Left lung (tissue), 10 donors: ENCODE data around the gene CAPN5. TPM values are rescaled to one million over a fixed set of nuclear protein-coding genes. Genes with fewer than 3 reads are reported as not detected.

Source experiments
- ATAC-seq: fragments of 200-7000 bp; cut with Tn5 transposase; one replicate; pipeline ENCODE4 v1.9.1; 2020; ENCODE audit warnings: moderate library complexity
- DNase-seq, 4 donors: peaks; one replicate each; pipeline ENCODE4 v3.0.0-alpha.2; 2013 to 2020
- H3K27ac ChIP-seq, 2 donors: fragments of 200-600 bp; sonication (generic) in 1 of 2; one replicate each; pipeline versions ENCODE4 v1.5.0 to v1.8.0; 2020 to 2021
- H3K27me3 ChIP-seq, 2 donors: fragments of 200-600 bp; sonication (generic) in 1 of 2; one replicate each; pipeline versions ENCODE4 v1.5.0 to v1.8.0; 2020 to 2021
- H3K36me3 ChIP-seq, 2 donors: fragments of 200-600 bp; sonication (generic) in 1 of 2; one replicate each; pipeline versions ENCODE4 v1.5.0 to v1.8.0; 2020 to 2021
- H3K4me1 ChIP-seq, 2 donors: fragments of 200-600 bp; one replicate each; pipeline ENCODE4 v1.8.0; 2021
- H3K4me3 ChIP-seq, 2 donors: fragments of 200-600 bp; sonication (generic) in 1 of 2; one replicate each; pipeline versions ENCODE4 v1.5.0 to v1.8.0; 2020 to 2021; ENCODE audit warnings: mild to moderate bottlenecking in 1 of 2
- H3K9me3 ChIP-seq, 2 donors: fragments of 200-600 bp; sonication (generic) in 1 of 2; one replicate each; pipeline versions ENCODE4 v1.5.0 to v1.8.0; 2020 to 2021
- CTCF ChIP-seq, 2 donors: fragments of 200-600 bp; sonication (generic) in 1 of 2; IDR thresholded peaks; one replicate each; pipeline versions ENCODE4 v1.5.0 to v1.8.0; 2021; ENCODE audit warnings: antibody characterized with exemption in 2 of 2
- intact Hi-C, 2 donors: fragments of 100-400 bp; cut with DNase I; formaldehyde crosslinking; loops; one replicate each; pipeline versions ENCODE4 v1.11.2 to v1.14.2; 2022
- polyA plus RNA-seq, 6 donors: library from polyadenylated mRNA; unstranded; fragments of 120-200 nt; gene quantifications; one replicate each; pipeline ENCODE4 v1.2.1, GENCODE V29; 2013; ENCODE audit not compliant: insufficient read length in 6 of 6
- total RNA-seq, 2 donors: library from RNA; stranded (reverse); fragmentation: NEBNext Ultra II Directional; extraction: Animal tissue kit (Norgen Biotek cat#: 25700); gene quantifications; one replicate each; pipeline ENCODE4 v1.2.1, GENCODE V29; 2021
- donor health status: DM: no; HTN: yes; CAD: no.
- donor health status: DM: no; HTN: no; CAD: no.

CAPN5 gene
- total and polyA plus RNA-seq, 8 donors: 11.7 to 32.9 (median 24.8) TPM

DNA sequence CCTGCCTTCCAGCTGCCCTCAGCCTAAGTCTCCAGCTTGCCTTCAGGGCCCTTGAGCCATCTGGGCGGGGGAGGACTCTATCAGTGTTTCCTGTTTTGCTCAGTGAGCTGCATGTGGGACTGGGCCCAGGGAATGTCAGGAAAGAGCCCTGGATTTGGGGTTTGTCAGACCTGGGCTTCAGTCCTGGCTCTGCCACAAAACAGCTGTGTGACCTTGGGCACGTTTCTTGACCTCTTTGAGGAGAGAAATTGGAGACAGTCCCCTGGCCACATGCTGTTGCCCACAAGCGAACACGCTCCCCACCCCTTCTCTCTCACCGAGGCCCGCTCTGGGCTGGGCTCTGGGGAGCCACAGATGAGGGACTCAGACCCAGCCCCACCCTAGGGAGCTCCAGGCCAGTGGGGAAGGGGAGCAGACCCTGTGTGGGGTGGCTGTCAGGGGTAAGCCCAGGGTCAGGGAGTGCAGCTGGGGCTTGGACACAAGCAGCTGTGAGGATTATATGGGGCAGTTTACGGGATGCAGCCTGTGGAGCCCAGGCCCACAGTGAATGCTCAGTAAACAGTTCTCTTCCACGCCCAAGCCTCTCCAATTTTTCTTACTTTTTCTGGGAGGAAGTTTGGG is 73.6 kb downstream of the CAPN5 start:
- Histone ChIP-seq H3K4me1 (peaks cover 0 to 7% of the 10 kb centered on the region in 2 donors), H3K27me3 (peaks cover 7 to 32% of the 10 kb centered on the region in 2 donors), H3K9me3 (no peaks in the 10 kb centered on the region), H3K36me3 (no peaks in the 10 kb centered on the region), H3K4me3 (no peak overlapping the region), H3K27ac (no peak overlapping the region)
- ATAC-seq (peak; percentile 21), DNase-seq (peak in 1 of 4 donors; percentile 66)
- TF ChIP-seq CTCF (IDR thresholded peaks at IDR 0.05): no peak
- intact Hi-C loops: no loop called here

DNA sequence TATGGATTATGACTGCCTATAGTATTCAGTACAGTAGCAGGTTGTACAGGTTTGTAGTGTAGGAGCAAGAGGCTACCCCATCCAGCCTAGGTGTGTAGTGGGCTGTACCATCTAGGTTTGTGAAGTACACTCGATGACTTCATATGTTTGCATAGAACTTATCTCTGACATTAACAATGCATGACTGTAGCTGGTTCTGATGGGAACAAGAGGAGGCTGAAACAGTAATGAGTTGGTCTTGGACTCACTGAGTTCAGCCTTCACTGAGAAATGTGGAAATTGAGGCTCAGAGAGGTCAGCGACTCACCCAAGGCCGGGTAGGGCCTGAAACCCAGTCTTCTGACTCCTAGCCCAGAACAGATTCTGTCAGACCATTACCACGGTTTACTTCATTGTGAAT is 74.3 kb downstream of the CAPN5 start:
- ATAC-seq (peak; percentile 95), DNase-seq (peak in 1 of 4 donors; percentile 77)
- Histone ChIP-seq H3K27ac (no peak overlapping the region), H3K4me3 (no peak overlapping the region), H3K4me1 (peaks cover 0 to 7% of the 10 kb centered on the region in 2 donors), H3K9me3 (no peaks in the 10 kb centered on the region), H3K36me3 (no peaks in the 10 kb centered on the region), H3K27me3 (peaks cover 7 to 32% of the 10 kb centered on the region in 2 donors)
- intact Hi-C loops: no loop called here
- no peak for TF ChIP-seq CTCF (IDR thresholded peaks at IDR 0.05)

DNA sequence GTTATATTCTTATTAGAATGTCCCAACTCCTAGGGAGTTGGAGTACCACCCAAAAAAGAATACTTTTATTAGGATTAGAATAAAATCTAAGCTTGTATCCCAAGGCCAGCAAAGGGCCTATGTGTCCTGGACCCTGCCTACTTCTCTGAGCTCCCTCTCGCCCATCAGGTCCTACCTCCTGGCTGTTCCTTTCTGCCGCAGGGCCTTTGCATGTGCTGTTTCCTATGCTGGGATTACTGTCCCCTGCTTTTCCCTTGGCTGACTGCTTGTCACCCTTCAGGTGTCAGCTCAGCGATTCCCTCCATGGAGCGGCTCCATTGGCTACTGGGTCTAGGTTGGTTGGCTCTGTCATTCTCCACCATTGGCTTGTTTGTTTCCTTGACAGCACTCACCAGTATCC is 74.7 kb downstream of the CAPN5 start:
- intact Hi-C loops: no loop called here
- H3K4me3 ChIP-seq: no peak overlapping the region
- H3K27ac ChIP-seq: no peak overlapping the region
- DNase-seq (no peak), ATAC-seq (no peak)
- no peaks in the 10 kb centered on the region for H3K36me3 ChIP-seq
- H3K4me1 ChIP-seq: peaks cover 0 to 7% of the 10 kb centered on the region in 2 donors
- no peak for TF ChIP-seq CTCF (IDR thresholded peaks at IDR 0.05)
- H3K9me3 ChIP-seq: no peaks in the 10 kb centered on the region
- H3K27me3 ChIP-seq: peaks cover 7 to 28% of the 10 kb centered on the region in 2 donors

- H3K4me3 ChIP-seq: no peak overlapping the region
- peaks cover 7 to 27% of the 10 kb centered on the region in 2 donors for H3K27me3 ChIP-seq
- no peaks in the 10 kb centered on the region for H3K9me3 ChIP-seq
- H3K36me3 ChIP-seq: no peaks in the 10 kb centered on the region
- no peak for TF ChIP-seq CTCF (IDR thresholded peaks at IDR 0.05)
- DNase-seq (peak in 1 of 4 donors; percentile 51), ATAC-seq (no peak)
- intact Hi-C loops: no loop called here
- H3K4me1 ChIP-seq: peaks cover 0 to 7% of the 10 kb centered on the region in 2 donors
- no peak overlapping the region for H3K27ac ChIP-seq
These were observed 75.6 kb downstream of the CAPN5 start for GRCh38 chr11:77142091-77142975.

DNA sequence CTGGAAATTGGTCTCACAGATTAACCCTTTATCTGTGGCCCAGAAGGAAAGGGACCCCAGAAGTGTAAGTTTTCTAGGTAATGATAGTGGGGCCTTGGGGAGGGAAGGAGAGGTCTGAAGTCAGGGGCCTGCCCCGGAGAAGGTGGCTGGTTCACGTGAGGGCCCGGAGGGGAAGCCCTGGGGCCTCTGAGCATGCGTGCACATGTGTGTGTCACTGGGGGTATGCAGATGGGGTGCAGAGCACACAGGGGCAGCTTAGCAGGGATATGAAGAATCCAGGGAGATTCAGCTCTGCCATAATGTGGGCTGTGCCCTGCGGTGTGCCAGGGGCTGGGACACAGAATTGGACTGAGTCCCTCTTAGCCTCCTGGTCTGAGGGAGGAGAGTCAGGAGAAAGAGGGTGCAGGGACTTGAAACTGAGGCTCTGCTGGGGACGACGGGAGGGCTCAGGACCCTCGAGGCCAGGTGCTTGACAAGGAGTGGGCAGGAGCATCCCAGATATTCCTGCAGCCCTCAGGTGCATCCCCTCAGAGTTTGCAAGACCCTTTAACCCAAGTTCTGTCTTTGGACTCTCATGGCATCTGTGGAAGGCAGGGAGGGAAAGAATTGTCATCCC is 76.7 kb downstream of the CAPN5 start:
- Histone ChIP-seq H3K4me3 (no peak overlapping the region), H3K27ac (no peak overlapping the region), H3K36me3 (no peaks in the 10 kb centered on the region), H3K27me3 (peaks cover 0 to 25% of the 10 kb centered on the region in 2 donors), H3K9me3 (no peaks in the 10 kb centered on the region), H3K4me1 (peaks cover 0 to 7% of the 10 kb centered on the region in 2 donors)
- no peak for TF ChIP-seq CTCF (IDR thresholded peaks at IDR 0.05)
- intact Hi-C loops: no loop called here
- DNase-seq (peak in 1 of 4 donors; percentile 39), ATAC-seq (no peak)
